ENCODE results near the gene VWA2.

VWA2 gene

DNA sequence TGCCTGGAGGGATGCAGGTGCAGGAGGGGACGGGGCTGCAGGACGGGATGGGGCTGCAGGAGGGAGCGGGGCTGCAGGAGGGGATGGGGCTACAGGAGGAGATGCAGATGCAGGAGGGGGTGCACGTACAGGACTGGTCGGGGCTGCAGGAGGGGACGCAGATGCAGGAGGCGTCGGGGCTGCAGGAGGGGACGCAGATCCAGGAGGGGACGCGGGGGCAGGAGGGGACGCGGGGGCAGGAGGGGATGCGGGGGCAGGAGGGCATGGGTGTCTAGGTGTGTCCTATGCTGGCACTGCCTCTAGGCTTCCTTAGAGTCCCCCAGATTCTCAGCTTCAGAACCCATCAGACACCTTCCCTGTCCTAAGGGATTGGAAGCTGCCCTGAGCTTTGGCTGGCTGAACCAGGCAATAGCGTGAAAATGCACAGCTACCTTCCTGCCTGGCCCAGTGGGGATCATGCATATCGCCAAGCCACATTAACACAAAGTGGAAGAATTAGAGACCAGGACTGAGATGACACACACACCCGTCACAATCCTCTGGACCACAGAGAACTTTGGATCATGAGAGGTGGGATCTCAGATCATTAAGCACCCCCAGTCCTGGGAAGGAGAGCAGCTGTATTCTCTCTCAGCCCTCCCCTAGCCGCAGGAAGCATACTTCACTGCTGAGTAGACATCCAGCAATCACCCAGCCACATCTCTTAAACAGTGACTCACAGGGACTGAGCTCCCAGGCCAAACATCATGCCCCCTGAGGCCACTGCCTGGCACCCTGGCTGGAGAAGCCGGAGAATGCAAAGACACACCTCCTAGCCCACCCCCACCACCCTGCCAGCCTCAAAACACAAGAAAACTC lies 67.3 kb downstream of the VWA2 start:
- peaks cover 10% of the 10 kb centered on the region for H3K4me1 Mint-ChIP-seq (ENCODE audit: low read depth)
- no peak overlapping the region for H3K27ac Mint-ChIP-seq
- H3K4me3 Mint-ChIP-seq: no peak overlapping the region
- H3K27me3 Mint-ChIP-seq: no peaks in the 10 kb centered on the region
- no peaks in the 10 kb centered on the region for H3K36me3 Mint-ChIP-seq
- H3K9me3 Mint-ChIP-seq (ENCODE audit: low read depth): no peaks in the 10 kb centered on the region

DNA sequence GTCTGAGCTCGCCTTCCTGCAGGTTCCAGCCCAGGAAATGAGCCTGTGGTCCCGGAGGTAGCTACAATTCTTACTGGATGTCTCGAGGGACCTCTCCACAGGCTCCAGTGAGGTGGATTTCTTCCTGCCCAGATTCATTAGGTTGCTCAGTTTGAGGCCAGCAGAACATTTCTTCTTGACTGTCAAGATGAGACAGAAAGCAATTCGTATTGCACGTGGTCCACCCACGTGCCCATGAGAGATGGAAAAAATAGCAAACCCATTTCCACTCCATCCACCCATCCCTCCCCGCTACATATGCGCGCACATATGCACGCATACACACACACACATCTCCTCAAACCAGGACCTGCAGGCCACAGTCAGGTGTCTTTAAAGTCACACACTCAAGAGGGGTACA lies 68.7 kb downstream of the VWA2 start:
- H3K27me3 Mint-ChIP-seq: no peaks in the 10 kb centered on the region
- H3K27ac Mint-ChIP-seq: no peak overlapping the region
- no peaks in the 10 kb centered on the region for H3K9me3 Mint-ChIP-seq (ENCODE audit: low read depth)
- H3K4me3 Mint-ChIP-seq: no peak overlapping the region
- H3K36me3 Mint-ChIP-seq: no peaks in the 10 kb centered on the region
- peaks cover 10% of the 10 kb centered on the region for H3K4me1 Mint-ChIP-seq (ENCODE audit: low read depth)

DNA sequence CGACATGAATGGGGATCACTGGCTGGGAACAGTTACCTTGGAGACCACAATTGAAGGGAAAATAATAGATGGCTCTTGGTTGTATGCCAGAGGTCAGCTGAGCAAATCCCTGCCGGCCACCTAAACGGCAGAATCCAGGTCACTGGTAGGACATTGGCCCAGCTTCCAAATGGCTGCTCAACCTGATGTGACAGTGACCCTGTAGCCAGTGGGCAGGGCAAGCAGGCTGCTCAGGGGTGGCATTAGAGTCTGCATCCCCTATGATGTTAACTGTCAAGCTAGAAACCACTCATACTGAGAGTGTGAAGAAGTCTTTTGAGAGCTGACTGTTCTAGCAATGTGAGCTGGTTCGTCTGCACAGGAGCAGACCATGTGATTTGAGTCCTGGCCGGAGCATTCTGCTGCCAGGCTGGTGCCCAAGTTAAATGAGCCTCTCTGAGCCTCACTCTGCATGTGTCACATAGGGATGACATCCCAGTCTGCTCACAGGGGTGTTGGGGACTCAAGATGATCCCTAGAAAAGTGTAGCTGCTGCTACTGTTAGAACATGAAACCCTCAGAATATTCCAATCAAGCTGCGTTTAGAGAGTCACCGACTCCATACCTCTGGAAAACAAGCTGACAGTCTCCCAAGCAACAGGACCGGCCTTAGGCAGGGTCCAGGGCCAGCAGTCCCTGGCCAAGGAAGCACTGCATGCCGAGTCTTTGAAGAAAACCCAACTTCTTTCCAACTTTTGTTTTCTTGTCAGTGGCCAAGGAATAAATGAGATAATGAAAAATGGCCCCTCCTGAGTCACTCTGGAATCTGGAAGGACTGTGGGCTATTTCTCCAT lies 69.7 kb downstream of the VWA2 start:
- H3K9me3 Mint-ChIP-seq (ENCODE audit: low read depth): no peaks in the 10 kb centered on the region
- H3K27ac Mint-ChIP-seq: no peak overlapping the region
- no peak overlapping the region for H3K4me3 Mint-ChIP-seq

DNA sequence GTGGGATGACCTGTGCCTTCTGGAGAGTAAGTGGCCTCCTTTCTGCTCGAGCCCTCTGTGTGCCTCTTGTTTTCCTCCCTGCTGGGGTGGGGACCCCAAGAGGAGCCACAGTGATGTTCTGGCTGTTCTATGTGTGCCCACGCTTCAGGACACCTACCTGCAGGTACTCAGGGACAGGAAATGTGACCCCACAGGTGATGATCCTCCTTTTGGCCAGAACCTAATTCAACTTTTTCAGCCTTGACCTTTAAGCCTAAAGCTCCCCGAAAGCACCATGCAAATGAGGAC lies 70.3 kb downstream of the VWA2 start:
- H3K9me3 Mint-ChIP-seq (ENCODE audit: low read depth): no peaks in the 10 kb centered on the region
- no peaks in the 10 kb centered on the region for H3K27me3 Mint-ChIP-seq
- H3K27ac Mint-ChIP-seq: no peak overlapping the region
- H3K4me3 Mint-ChIP-seq: no peak overlapping the region
- peaks cover 2% of the 10 kb centered on the region for H3K4me1 Mint-ChIP-seq (ENCODE audit: low read depth)
- no peaks in the 10 kb centered on the region for H3K36me3 Mint-ChIP-seq

More for the DNA sequence above, 69.7 kb downstream of the VWA2 start:
- Mint-ChIP-seq H3K27me3 (no peaks in the 10 kb centered on the region), H3K36me3 (no peaks in the 10 kb centered on the region), H3K4me1 (ENCODE audit: low read depth) (peaks cover 8% of the 10 kb centered on the region)

DNA sequence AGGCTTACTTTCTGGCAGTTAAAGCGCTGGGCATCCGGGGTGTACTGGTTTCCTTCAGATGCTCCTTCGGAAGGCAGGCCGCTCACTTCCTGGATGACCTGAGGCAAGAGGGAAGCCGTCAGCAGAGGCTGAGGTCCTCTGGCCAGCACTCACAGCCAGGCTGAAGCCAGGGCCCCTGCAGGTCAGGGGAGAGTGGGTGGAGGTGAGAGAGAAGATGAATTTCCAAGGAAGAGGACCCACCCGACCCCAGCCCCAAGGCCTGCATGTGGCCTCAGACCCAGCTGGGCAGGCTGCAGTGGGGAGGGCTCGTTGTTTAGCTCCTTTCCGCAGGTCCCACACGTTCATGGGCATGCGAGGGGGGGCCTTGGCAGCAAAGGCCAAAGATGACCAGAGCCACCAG lies 71.3 kb downstream of the VWA2 start:
- Mint-ChIP-seq H3K27me3 (no peaks in the 10 kb centered on the region), H3K9me3 (ENCODE audit: low read depth) (no peaks in the 10 kb centered on the region), H3K36me3 (no peaks in the 10 kb centered on the region), H3K4me1 (ENCODE audit: low read depth) (no peaks in the 10 kb centered on the region), H3K4me3 (no peak overlapping the region), H3K27ac (no peak overlapping the region)

DNA sequence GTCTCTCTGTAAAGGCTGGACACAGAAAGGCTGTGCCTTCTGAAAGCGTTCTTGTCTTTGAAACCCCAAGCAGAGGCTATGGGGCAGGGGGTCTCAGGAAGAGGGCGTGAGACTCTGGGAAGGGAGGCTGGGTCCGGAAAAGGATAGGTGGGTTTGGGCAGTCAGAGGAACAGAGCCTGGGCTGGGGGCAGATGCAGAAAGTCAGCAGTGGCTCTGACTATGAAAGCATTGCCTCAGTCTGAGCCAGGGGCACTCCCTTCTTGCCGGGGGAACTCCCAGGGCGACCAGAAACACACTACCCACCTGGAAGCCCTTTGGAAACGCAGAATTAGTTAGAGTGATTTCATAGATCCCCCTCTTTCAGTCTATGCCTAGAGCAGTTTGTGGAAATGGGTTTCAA lies 72.0 kb downstream of the VWA2 start:
- no peak overlapping the region for H3K27ac Mint-ChIP-seq
- no peak overlapping the region for H3K4me3 Mint-ChIP-seq
- H3K4me1 Mint-ChIP-seq (ENCODE audit: low read depth): no peaks in the 10 kb centered on the region
- no peaks in the 10 kb centered on the region for H3K27me3 Mint-ChIP-seq
- H3K36me3 Mint-ChIP-seq: no peaks in the 10 kb centered on the region
- H3K9me3 Mint-ChIP-seq (ENCODE audit: low read depth): no peaks in the 10 kb centered on the region

DNA sequence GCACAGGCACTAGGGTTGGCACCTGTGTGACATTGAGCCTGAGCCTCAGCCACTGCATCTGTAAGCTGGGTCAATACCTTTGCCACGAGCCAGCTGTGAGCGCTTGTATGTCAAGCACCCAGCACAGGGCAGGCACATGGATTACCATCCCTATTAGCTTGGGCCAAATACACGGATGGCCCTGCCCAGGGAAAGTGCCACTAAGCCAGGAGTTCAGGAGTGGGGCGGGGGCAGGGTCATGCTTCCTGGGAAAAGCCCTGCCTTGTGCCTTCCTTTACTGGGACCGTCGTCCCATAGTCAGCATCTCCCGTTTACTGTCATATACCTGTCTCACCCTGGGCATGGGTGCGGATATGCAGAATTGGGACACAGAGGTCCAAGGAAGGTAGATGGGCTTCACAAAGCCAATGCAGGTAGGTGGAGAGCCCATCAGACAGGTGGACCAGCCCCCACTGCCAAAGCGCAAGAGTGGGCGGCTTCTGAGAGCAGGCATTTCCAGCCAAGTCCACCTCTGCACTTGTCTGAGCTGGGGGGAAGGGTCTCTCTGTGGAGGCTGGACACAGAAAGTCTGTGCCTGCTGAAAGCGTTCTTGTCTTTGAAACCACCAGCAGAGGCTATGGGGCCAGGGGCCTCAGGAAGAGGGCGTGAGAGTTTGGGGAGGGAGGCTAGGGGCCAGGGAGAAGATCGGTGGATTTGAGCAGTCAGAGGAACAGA lies 72.6 kb downstream of the VWA2 start:
- no peaks in the 10 kb centered on the region for H3K9me3 Mint-ChIP-seq (ENCODE audit: low read depth)
- H3K4me3 Mint-ChIP-seq: no peak overlapping the region
- H3K27me3 Mint-ChIP-seq: peaks cover 2% of the 10 kb centered on the region
- H3K27ac Mint-ChIP-seq: no peak overlapping the region
- no peaks in the 10 kb centered on the region for H3K36me3 Mint-ChIP-seq
- H3K4me1 Mint-ChIP-seq (ENCODE audit: low read depth): no peaks in the 10 kb centered on the region

DNA sequence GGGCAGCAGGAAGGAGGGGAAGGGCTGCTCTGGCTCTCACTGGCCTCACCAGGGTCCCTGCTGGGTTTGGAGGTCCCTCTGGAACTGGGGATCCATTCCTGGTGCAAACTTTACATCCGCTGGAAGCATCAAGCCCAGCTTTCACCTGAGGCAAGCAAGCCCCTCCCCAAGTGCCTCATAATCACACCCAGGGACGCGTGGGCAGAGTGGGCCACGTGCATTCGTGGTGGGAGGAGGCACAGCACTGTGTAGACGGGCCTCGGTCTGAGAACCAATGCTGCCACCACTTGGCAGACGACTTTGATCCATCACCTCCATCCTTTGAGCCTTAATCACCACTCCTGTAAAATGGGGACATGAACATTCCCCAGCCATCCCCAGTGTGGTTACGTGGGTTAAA lies 74.1 kb downstream of the VWA2 start:
- Mint-ChIP-seq H3K9me3 (ENCODE audit: low read depth) (no peaks in the 10 kb centered on the region), H3K4me3 (no peak overlapping the region), H3K27me3 (peaks cover 2% of the 10 kb centered on the region), H3K36me3 (no peaks in the 10 kb centered on the region), H3K27ac (no peak overlapping the region), H3K4me1 (ENCODE audit: low read depth) (no peaks in the 10 kb centered on the region)

DNA sequence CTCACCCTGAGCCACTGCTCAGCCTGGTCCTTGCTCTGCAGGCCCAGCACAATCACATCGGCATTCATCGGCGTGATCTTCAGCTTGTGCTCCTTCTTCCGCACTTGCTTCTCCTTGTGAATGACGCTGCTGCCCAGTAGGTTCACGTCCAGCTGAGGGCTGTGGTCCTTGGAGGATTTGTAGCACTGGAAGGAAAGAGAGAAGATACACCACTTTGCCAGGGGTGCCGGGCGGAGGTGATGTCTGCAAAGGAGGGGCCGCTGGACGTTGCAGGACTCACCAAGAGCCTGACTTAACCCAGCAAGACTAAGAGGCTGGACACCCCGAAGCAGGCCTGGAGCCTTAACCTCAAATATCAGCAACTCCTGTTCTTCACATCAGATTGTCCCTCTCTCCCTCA lies 74.8 kb downstream of the VWA2 start:
- H3K27ac Mint-ChIP-seq: no peak overlapping the region
- no peaks in the 10 kb centered on the region for H3K9me3 Mint-ChIP-seq (ENCODE audit: low read depth)
- H3K36me3 Mint-ChIP-seq: no peaks in the 10 kb centered on the region
- H3K4me1 Mint-ChIP-seq (ENCODE audit: low read depth): no peaks in the 10 kb centered on the region
- peaks cover 2% of the 10 kb centered on the region for H3K27me3 Mint-ChIP-seq
- no peak overlapping the region for H3K4me3 Mint-ChIP-seq

DNA sequence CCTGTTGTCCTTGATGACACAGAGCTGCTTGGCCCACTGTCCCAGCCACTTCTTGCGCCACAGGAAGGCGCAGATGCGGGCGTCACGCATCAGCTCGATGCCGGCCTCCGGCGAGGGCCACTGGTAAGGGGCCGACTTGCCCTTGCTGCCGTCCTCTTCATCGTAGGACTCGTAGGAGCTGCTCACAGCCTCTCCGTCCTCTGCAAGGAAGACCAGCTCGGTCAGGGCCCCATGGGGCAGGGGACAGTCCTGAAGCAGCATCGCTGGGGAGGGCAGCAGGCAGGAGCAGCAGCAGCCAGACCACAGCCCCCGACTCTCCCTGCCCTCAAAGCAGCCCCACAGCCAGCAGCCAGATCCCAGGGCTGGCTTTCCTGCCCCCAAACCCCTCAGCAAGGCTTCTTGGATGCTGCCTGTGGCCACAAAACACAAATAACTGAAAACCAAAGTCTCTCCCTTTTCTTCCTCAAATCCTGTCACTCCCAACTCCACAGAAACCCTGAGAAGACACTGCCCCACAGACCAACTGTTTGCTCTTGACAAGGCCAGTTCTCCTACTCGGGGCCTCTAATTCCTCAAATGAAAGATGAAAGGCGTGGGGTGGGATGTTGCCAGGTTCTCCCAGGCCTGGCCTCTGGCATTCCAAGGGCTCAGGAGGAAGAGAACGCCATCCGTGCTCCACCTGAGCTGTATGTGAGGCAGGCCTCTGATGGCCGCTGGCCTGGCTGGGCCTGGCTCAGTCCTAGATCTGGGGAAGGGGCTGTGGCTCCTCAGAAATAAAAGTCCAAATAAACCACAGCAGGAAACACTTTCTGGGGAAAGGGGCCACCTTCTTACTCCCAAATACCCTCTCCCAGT lies 76.7 kb downstream of the VWA2 start:
- Mint-ChIP-seq H3K27me3 (peaks cover 2% of the 10 kb centered on the region), H3K4me1 (ENCODE audit: low read depth) (no peaks in the 10 kb centered on the region), H3K27ac (no peak overlapping the region), H3K4me3 (no peak overlapping the region), H3K9me3 (ENCODE audit: low read depth) (no peaks in the 10 kb centered on the region), H3K36me3 (no peaks in the 10 kb centered on the region)

DNA sequence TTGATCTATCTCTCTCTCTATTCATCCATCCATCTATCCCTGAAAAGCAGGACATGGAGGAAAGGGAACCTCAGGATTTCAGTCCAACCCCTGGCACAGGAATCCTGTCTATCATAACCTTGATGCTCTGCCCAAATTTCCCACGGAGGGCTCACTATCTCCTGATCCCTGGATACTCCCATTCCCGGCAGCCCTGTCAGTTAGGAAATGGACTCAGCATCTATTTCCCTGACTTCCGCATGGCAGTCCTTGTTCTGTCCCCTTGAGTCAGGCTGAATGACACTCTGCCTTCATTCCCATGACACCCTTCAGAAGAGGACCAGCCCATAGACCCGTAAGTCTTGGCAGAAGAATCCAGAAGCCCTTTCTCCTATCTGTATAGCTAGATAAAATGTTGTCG lies 77.7 kb downstream of the VWA2 start:
- H3K9me3 Mint-ChIP-seq (ENCODE audit: low read depth): no peaks in the 10 kb centered on the region
- H3K4me3 Mint-ChIP-seq: no peak overlapping the region
- H3K36me3 Mint-ChIP-seq: no peaks in the 10 kb centered on the region
- H3K27ac Mint-ChIP-seq: no peak overlapping the region
- H3K27me3 Mint-ChIP-seq: peaks cover 2% of the 10 kb centered on the region
- H3K4me1 Mint-ChIP-seq (ENCODE audit: low read depth): no peaks in the 10 kb centered on the region

DNA sequence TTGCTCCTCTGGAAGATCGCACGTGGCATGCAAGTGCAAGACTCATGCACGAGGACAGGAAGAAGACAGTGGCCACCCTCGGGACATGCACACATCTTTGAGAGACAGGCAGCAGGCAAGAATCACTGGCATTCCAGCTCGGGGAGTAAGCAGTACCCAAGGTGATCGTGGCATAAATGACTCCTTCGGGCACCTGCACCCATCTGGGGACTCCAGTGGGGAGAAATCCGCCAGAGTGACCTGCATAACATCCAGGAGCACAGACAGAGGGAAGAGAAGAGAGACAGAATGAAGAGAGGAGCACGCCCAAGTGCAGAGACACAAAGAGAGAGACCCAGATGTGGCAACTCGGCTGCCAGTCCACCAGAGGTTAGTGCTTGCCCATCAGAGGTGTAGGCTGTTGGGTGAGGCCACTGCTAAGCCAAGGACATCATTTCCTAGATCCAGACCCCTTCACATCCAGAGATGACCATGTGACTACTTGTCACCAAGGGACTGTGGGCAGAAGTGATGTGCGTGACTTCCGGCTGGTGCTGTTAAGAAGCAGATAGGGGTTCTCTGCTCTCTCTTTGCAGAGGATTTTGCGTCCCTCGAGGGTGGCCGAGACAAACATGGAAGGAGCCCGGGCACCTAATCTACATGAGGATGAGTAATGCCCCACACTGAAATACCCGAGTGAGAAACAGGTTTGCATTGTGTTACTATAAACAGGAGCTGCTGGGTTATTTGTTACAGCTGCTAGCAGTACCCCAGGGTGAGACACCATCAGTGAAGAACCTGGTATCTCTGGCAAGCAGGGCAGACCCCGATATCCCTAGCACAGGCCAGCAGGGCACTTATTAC lies 80.6 kb downstream of the VWA2 start:
- no peak overlapping the region for H3K27ac Mint-ChIP-seq
- no peaks in the 10 kb centered on the region for H3K36me3 Mint-ChIP-seq
- no peak overlapping the region for H3K4me3 Mint-ChIP-seq
- no peaks in the 10 kb centered on the region for H3K9me3 Mint-ChIP-seq (ENCODE audit: low read depth)
- peaks cover 2% of the 10 kb centered on the region for H3K27me3 Mint-ChIP-seq
- H3K4me1 Mint-ChIP-seq (ENCODE audit: low read depth): no peaks in the 10 kb centered on the region

DNA sequence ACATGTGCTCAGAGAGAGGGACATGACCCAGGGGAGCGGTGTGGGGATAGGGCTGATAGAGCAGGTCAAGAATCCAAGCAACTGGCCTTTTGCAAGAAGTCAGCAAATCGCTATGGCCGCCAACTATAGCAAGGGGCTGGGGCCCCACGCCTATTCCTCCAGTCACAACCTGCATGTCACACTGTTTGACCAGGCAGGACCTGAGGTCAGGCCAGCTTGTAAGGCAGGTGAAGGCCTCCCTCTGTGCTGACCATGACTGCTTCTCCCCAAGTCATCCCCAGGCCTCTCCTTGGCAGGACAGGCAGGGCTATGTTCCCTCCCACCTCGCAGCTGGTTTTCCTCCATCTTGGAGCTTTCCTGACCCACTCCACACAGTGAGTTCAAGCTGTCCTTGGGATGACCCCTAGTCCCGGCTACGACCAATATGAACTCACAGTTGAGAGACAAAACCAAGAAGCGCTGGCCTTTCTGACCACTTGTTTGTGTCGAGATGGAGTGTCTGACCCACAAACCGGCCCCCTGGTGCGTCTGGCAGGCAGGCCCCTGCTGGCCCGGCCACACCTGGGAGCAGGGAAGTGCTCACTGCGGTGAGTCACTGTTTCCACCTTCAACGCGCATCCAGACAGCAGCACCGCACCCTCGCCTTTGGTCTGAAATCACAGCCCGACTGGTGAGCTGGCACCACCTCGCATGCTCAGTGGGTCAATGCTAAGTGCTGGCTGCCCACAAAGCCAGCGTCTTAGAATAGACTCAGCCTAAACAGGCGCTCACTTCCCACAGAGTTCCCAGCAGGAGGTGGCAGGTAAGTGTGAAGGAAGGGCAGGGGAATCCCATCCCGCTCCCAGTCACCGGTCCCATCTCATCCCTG lies 81.4 kb downstream of the VWA2 start:
- Mint-ChIP-seq H3K27me3 (peaks cover 2% of the 10 kb centered on the region), H3K36me3 (no peaks in the 10 kb centered on the region), H3K9me3 (ENCODE audit: low read depth) (no peaks in the 10 kb centered on the region), H3K4me3 (no peak overlapping the region), H3K4me1 (ENCODE audit: low read depth) (no peaks in the 10 kb centered on the region), H3K27ac (no peak overlapping the region)
